GM12878 (cell line): ENCODE measurements around the gene SF3B5. TPM values are rescaled to one million over a fixed set of nuclear protein-coding genes. Genes with fewer than 3 reads are reported as not detected.
A peak's percentile ranks its signal among the peaks of the same experiment; 100 is the strongest.

Experiments
- ATF3 ChIP-seq: IDR thresholded peaks from 2 replicates; pipeline ENCODE4 v1.6.1; 2011; ENCODE audit warnings: low read depth, mild to moderate bottlenecking, low read length, moderate library complexity, borderline replicate concordance; ENCODE audit errors: extremely low read depth
- BCL11A ChIP-seq: IDR thresholded peaks from 2 replicates; pipeline ENCODE4 v1.6.1; 2011; ENCODE audit warnings: low read depth, low read length
- CBFB ChIP-seq: IDR thresholded peaks from 2 replicates; pipeline ENCODE4 v1.6.1; 2016; ENCODE audit warnings: antibody characterized with exemption, low read depth
- CREB1 ChIP-seq: IDR thresholded peaks from 2 replicates; pipeline ENCODE4 v1.6.1; 2012; ENCODE audit warnings: low read depth, mild to moderate bottlenecking, inconsistent platforms
- FOXK2 ChIP-seq: fragments of 450-650 bp; IDR thresholded peaks from 2 replicates; pipeline ENCODE4 v1.6.1; 2017; ENCODE audit warnings: mild to moderate bottlenecking, moderate library complexity
- GABPA ChIP-seq: IDR thresholded peaks from 2 replicates; pipeline ENCODE4 v1.6.1; 2014; ENCODE audit warnings: antibody characterized with exemption, low read depth, mild to moderate bottlenecking, inconsistent platforms
- GATAD2B ChIP-seq: fragments of 450-650 bp; conservative IDR thresholded peaks from 2 replicates; pipeline ENCODE4 v1.6.1; 2017; ENCODE audit warnings: low read depth, mild to moderate bottlenecking, moderate library complexity
- HCFC1 ChIP-seq: fragments of 150-350 bp; IDR thresholded peaks from 2 replicates; pipeline ENCODE4 v1.6.1; 2014; ENCODE audit warnings: low read length
- HDAC2 ChIP-seq: fragments of 200-600 bp; sonication (generic); IDR thresholded peaks from 2 replicates; pipeline ENCODE4 v1.6.1; 2017
- HDAC6 ChIP-seq: fragments of 200-600 bp; sonication (generic); IDR thresholded peaks from one replicate; pipeline ENCODE4 v1.8.0; 2017; ENCODE audit warnings: antibody characterized with exemption; ENCODE audit not compliant: unreplicated experiment
- IKZF1 ChIP-seq: fragments of 450-650 bp; conservative IDR thresholded peaks from 2 replicates; pipeline ENCODE4 v1.6.1; 2017; ENCODE audit warnings: antibody characterized with exemption, mild to moderate bottlenecking
- IRF4 ChIP-seq: IDR thresholded peaks from 2 replicates; pipeline ENCODE4 v1.6.1; 2011; ENCODE audit warnings: low read depth, low read length
- KAT2A ChIP-seq: conservative IDR thresholded peaks from 2 replicates; pipeline ENCODE4 v1.6.1; 2011; ENCODE audit warnings: low read depth, low read length; ENCODE audit not compliant: control insufficient read depth
- MEF2B ChIP-seq: fragments of 450-650 bp; IDR thresholded peaks from 2 replicates; pipeline ENCODE4 v1.6.1; 2018; ENCODE audit warnings: mild to moderate bottlenecking, moderate library complexity; ENCODE audit not compliant: partially characterized antibody, poor library complexity, severe bottlenecking
- MYC ChIP-seq: IDR thresholded peaks from 2 replicates; pipeline ENCODE4 v1.6.1; 2011; ENCODE audit warnings: mild to moderate bottlenecking, low read length, moderate library complexity, inconsistent platforms; ENCODE audit not compliant: insufficient read depth, insufficient replicate concordance, insufficient read length, severe bottlenecking
- PKNOX1 ChIP-seq: fragments of 450-650 bp; IDR thresholded peaks from 2 replicates; pipeline ENCODE4 v1.6.1; 2016; ENCODE audit warnings: mild to moderate bottlenecking
- POLR2AphosphoS5 ChIP-seq: IDR thresholded peaks from 2 replicates; pipeline ENCODE4 v1.6.1; 2011; ENCODE audit warnings: mild to moderate bottlenecking, low read length, inconsistent platforms
- RCOR1 ChIP-seq: conservative IDR thresholded peaks from 2 replicates; pipeline ENCODE4 v1.6.1; 2012; ENCODE audit warnings: low read depth, low read length, improper control_type of control experiment
- RELA ChIP-seq: fragments of 450-650 bp; IDR thresholded peaks from 2 replicates; pipeline ENCODE4 v1.8.0; 2014; ENCODE audit warnings: borderline replicate concordance; ENCODE audit not compliant: partially characterized antibody
- RUNX3 ChIP-seq: IDR thresholded peaks from 2 replicates; pipeline ENCODE4 v1.6.1; 2012; ENCODE audit warnings: low read length, inconsistent platforms
- SMARCA5 ChIP-seq: fragments of 450-650 bp; IDR thresholded peaks from 2 replicates; pipeline ENCODE4 v1.6.1; 2017; ENCODE audit warnings: mild to moderate bottlenecking
- SMC3 ChIP-seq: IDR thresholded peaks from 2 replicates; pipeline ENCODE4 v1.6.1; 2011; ENCODE audit warnings: low read length, improper control_type of control experiment, borderline replicate concordance
- SREBF1 ChIP-seq: IDR thresholded peaks from 2 replicates; pipeline ENCODE4 v1.6.1; 2012; ENCODE audit warnings: mild to moderate bottlenecking, low read length
- YBX1 ChIP-seq: fragments of 450-650 bp; IDR thresholded peaks from 2 replicates; pipeline ENCODE4 v1.6.1; 2016; ENCODE audit warnings: antibody characterized with exemption
- ZBED1 ChIP-seq: IDR thresholded peaks from 2 replicates; pipeline ENCODE4 v1.6.1; 2016; ENCODE audit warnings: borderline replicate concordance
- ZNF207 ChIP-seq: fragments of 450-650 bp; IDR thresholded peaks from 2 replicates; pipeline ENCODE4 v1.6.1; 2014; ENCODE audit warnings: antibody characterized with exemption, mild to moderate bottlenecking, borderline replicate concordance
- ZNF687 ChIP-seq: fragments of 450-650 bp; IDR thresholded peaks from 2 replicates; pipeline ENCODE4 v1.6.1; 2017; ENCODE audit warnings: mild to moderate bottlenecking, moderate library complexity
- ZZZ3 ChIP-seq: IDR thresholded peaks from 2 replicates; pipeline ENCODE4 v1.6.1; 2011; ENCODE audit warnings: low read depth; ENCODE audit not compliant: control insufficient read depth, insufficient read length
- polyA plus RNA-seq, 11 experiments: library from polyadenylated mRNA; depleted of rRNA in 4 of 11; unstranded in 6 of 11; stranded (reverse) in 5 of 11; fragments of >200 nt; fragmentation: Nextera tagmentation in 4 of 11; fragmentation: Illumina TruSeq in 1 of 11; extraction: Ambion mirVana in 4 of 11; extraction: Trizol in 1 of 11; gene quantifications; 1 replicate in 1 of 11; 2 replicates in 10 of 11; pipeline versions ENCODE4 v1.2.1 to v1.2.3, GENCODE V29; 2011 to 2016; ENCODE audit warnings: inconsistent platforms in 2 of 11, missing spikeins in 2 of 11, low read depth in 1 of 11
- total RNA-seq, 4 experiments: library from RNA; depleted of rRNA in 3 of 4; stranded (reverse); fragments of >200 nt in 3 of 4; fragmentation: Illumina TruSeq in 1 of 4; extraction: Trizol in 1 of 4; gene quantifications; 2 replicates each; pipeline versions ENCODE4 v1.2.1 to v1.2.3, GENCODE V29; 2013 to 2021

SF3B5 gene
- total and polyA plus RNA-seq, 10 of the 15 experiments (the other 5 are each of a cell fraction or from before 2014, with no cell fraction given) = 220 to 864 (median 341) TPM

- TF ChIP-seq ZZZ3 = no peak
- peak; percentile 14; the same call in 1 of the 2 replicates for TF ChIP-seq SMC3
- TF ChIP-seq ATF3 = peak; percentile 79; the same call in 1 of the 2 replicates
- TF ChIP-seq GABPA = peak; percentile 87
- TF ChIP-seq BCL11A = no peak
- TF ChIP-seq YBX1 = no peak
- TF ChIP-seq PKNOX1 = peak; percentile 74
- peak; percentile 98 for TF ChIP-seq POLR2AphosphoS5
- no peak for TF ChIP-seq KAT2A
- TF ChIP-seq FOXK2 = peak; percentile 73
- no peak for TF ChIP-seq RCOR1
- peak; percentile 100 for TF ChIP-seq CREB1
- peak; percentile 79 for TF ChIP-seq ZNF207
- peak; percentile 86 for TF ChIP-seq HCFC1
- TF ChIP-seq CBFB = peak; percentile 58; the same call in 1 of the 2 replicates
- TF ChIP-seq ZBED1 = 0 out of 2 replicates have a peak, but pooled peaks have one; percentile 32
- TF ChIP-seq HDAC6 = no peak
- TF ChIP-seq SMARCA5 = 0 out of 2 replicates have a peak, but pooled peaks have one; percentile 45
- peak; percentile 83 for TF ChIP-seq RUNX3
- TF ChIP-seq RELA = peak; percentile 61
- no peak for TF ChIP-seq HDAC2
- no peak for TF ChIP-seq SREBF1
- TF ChIP-seq IRF4 = no peak; the same call in 1 of the 2 replicates
- peak; percentile 41 for TF ChIP-seq MYC
- TF ChIP-seq IKZF1 = peak; percentile 94
- TF ChIP-seq GATAD2B = 0 out of 2 replicates have a peak, but pooled peaks have one; percentile 59
- TF ChIP-seq ZNF687 = peak; percentile 53; the same call in 1 of the 2 replicates
- TF ChIP-seq MEF2B = no peak
Measured at GRCh38 chr6:144095134-144096002, at the start of gene SF3B5 (continued).
